ENCODE results near the gene SLC27A1.
"Not testable (repeated sequence)": the region's sequence is repeated elsewhere in the genome, so short reads cannot be mapped to it uniquely, and the experiment has no call there.

The SLC27A1 gene

DNA sequence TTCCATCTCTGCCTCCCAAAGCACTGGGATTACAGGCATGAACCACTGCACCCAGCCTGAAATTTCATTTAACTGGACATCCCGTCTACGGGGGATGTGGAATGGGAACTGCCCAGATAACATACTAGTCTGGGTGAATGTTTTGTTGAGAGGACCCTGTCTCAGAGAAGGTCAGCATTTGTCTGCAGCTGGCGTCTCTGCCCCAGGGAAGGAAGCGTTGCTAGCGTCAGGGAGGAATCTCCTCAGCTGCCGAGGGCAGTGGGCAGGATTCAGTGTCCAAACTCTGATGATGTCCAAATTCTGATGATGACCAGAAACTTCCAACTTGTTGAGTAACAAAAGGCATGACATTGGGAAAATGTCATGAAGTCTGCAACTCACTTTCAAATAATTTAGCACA lies 12.7 kb upstream of the SLC27A1 start:
- no peak for DNase-seq

GRCh38 chr19:17458970-17459369 lies 11.4 kb upstream of the SLC27A1 start:
- DNase-seq, result no peak

DNA sequence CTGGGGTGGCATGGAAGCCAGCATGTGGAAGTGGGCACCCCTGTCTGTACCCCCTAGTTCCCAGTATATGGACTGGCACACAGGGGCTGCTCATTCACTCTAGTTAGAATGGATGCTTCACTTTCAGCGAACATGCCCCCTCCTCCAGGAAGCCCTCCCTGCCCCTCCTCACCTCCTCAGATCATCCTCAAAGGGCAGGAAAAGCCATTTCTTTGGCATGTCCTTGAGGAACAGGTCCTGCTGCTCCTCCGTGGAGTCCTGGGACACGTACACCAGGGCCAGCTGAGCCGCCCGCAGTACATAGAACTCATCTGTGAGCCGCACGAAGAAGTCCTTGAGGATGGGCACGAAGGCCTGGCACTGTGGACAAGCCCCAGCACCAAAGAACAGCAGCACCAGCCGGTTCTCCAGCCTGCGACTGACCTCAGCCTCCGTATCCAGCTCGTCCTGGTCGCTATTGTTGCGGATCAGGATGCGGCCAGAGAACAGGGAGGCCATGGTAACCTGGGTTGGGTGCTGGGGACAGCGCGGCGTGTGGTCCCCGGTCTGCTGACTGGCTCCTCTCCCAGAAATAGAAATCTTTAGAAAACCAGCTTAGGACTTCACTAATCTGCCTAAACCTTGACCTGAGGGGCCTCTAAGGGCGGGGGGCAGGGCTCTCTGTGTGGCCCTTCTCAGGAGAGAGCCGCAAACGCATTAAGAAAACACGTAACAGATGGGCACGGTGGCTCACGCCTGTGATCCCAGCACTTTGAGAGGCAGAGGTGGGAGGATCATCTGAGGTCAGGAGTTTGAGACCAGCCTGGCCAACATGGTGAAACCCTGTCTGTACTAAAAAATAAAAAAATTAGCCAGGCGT lies 9.7 kb upstream of the SLC27A1 start, which contains the start of gene NXNL1:
TSS of gene NXNL1 (minus strand) at position 555 of the 859 bp plus-strand sequence. CDS start at position 498, 57 bp downstream.
- DNase-seq, result no peak

DNA sequence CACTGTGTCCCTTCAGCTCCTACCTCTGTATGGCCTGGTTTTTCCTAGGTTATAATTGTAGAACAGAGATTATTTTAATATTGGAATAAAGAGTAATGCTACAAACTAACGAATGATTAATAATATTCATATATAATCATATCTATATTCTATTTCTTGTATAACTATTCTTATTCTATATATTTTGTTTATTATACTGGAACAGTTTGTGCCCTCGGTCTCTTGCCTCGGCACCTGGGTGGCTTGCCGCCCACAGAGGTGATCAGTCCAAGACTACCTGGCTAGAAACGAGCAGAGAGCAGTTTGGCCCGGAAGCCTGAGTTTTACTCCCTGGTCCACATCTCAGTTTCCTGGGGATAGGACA lies 3.9 kb upstream of the SLC27A1 start:
- DNase-seq, result no peak

DNA sequence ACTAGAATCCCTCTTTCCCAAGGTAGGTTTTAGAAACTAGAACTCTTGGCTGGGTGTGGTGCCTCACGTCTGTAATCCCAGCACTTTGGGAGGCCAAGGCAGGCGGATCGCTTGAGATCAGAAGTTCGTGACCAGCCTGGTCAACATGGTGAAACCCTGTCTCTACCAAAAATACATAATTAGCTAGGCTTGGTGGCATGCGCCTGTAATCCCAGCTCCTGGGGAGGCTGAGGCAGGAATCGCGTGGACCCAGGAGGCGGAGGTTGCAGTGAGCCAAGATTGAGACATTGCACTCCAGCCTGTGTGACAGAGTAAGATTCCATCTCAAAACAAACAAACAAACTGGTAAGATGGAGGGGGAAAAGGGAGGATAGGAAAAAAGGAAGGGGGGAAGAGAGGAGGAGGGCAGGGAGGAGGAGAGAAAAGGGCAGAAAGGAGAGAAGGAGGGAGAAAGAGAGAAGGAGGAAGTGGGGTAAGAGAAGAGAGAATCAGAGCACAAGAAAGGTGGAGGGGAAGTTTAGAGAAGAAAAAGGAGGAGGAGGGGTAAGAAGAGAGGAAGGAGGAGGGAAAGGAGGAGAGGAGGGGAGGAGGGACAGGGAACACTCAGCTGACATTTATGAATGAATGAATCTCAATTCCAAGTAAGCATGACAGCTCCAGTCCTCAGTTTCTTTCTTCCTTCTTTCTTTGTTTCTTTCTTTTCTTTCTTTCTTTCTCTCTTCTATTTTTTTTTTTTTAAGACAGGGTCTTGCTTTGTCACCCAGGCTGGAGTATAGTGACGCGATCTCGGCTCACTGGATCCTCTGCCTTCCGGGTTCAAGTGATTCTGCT lies 2.6 kb upstream of the SLC27A1 start:
- DNase-seq, result no peak

DNA sequence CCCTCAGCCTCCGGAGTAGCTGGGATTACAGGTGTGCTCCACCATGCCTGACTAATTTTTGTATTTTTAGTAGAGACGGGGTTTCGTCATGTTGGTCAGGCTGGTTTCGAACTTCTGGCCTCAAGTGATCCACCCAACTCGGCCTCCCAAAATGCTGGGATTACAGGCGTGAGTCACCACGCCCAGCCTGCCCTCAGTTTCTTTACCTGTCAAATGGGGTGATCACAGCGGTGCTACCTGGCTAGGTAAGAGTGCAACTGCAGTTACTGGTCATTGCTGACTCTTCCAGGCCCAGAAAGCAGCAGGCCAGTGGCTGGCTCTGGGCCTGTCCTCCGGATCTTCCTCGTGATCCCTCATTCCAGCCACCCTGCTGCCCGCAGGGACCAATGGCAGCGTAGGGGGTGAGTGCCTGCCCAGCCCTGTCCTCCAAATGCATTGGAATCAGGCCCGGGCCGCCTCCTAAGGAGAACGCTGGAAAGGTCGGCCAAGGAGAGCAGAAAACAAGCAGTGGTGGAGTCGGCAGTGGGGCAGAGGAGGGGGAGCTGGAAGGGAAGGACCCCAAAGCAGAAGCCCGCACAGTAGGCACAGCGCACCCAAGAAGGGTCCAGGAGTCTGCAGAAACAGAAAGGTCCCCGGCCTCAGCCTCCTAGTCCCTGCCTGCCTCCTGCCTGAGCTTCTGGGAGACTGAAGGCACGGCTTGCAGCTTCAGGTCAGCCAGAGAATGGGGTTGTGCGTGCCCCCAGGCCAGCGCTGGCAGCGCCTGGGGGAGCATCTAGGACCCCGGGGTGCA lies 1.8 kb upstream of the SLC27A1 start:
- no peak for DNase-seq

GRCh38 chr19:17469092-17469480 lies 1.2 kb upstream of the SLC27A1 start:
- no peak for DNase-seq

- DNase-seq, result peak; percentile 88
Observed at GRCh38 chr19:17469481-17470067, 750 bp upstream of the SLC27A1 start.

DNA sequence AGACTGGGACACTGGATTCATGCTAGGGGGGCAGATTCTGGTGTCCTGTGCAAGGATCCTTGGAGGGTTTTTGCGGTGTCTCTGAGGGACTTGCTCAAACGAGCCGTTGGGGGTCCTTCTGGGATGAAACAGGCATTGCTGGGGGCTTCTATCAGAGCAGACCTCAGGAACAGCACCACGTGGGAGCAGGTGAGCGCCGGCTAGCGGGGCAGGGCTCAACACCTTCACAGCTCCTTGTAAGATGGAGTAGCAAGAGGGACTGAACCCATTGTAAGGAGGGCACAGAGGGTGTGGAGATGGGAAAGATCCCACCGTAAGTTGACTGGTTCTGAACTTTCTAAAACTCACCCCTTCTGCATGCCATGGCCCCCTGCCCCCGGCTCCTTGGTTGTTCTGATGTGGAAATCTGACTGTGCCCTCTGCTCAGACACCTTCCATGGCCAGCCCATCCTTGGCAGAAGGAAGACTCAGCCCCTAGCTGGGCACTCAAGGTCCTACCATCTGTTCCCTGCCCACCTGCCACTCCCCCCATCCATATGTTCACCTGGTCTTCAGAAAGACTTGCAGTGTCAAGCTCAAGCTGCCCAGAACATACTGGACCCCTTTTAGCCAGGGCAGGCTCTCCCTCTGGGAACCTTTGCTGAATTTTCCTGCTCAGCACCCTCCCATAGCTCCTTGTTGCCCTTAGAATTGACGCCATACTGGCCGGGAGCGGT lies 1.2 kb downstream of the SLC27A1 start:
- no peak for DNase-seq

DNA sequence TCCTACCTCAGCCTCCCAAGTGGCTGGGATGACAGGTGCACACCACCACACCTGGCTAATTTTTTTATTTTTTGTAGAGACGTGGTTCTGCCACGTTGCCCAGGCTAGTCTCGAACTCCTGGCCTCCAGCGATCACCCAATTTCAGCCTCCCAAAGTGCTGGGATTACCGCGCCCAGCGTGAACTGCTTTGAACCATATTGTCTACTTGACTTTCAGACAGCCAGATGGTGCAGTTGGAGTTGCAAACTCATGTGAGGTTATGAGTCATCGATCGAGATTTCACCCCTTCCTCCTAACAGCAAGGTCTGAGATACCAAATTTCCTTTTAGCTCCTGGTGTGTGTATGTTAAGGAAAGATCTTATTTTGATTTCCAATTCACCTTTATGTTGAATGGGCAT lies 2.7 kb downstream of the SLC27A1 start:
- DNase-seq, result no peak

GRCh38 chr19:17475011-17475540 lies 4.8 kb downstream of the SLC27A1 start:
- not testable (repeated sequence) for DNase-seq

DNA sequence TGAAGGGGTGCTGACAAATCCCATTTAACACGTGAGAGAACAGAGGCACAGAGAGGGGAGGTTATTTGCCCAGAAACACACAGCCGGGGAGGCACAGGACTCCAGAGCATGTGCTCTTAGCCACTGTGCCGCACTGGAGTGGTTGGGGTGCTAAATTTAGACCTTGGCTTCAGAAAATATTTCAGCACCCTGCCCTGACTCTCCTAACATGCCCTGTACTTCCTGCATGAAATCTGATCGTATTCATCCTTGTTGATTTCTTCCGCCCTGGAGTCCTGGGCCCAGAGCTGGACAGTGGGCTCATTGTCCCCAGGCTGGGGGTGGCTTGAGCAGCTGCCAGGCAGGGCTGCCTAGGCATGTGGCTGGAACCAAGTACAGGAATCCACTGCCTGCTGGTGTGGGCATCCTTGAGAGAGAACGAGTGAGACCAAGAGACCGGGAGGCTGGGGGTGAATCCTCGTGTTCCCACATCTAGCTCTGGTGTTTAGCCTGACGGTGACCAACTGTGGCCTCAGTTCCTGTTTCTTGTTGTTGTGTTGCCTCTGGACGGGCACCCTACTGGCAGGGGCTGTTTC lies 5.3 kb downstream of the SLC27A1 start:
- no peak for DNase-seq

DNA sequence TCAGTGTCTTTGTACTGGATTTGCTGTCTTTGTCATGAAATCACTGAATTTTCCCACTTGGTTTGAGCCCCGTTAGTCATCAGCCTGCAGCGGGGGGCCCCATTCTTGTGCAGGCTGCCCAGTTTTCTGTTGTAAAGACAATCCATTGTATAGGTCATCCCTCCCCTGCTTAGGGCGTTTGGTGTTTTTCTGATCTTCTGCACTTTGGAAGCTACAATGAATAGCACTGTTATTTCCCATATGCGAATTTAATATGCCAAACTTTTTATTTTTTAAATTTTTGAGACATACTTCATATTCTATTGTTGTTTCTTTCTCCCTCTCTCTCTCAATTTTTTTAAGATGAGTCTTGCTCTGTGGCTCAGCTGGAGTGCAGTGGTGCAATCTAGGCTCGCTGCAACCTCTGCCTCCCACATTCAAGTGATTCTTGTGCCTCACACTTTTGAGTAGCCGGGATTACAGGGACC lies 9.0 kb downstream of the SLC27A1 start:
- DNase-seq, result no peak

GRCh38 chr19:17481986-17482385 lies 11.7 kb downstream of the SLC27A1 start:
- no peak for DNase-seq

DNA sequence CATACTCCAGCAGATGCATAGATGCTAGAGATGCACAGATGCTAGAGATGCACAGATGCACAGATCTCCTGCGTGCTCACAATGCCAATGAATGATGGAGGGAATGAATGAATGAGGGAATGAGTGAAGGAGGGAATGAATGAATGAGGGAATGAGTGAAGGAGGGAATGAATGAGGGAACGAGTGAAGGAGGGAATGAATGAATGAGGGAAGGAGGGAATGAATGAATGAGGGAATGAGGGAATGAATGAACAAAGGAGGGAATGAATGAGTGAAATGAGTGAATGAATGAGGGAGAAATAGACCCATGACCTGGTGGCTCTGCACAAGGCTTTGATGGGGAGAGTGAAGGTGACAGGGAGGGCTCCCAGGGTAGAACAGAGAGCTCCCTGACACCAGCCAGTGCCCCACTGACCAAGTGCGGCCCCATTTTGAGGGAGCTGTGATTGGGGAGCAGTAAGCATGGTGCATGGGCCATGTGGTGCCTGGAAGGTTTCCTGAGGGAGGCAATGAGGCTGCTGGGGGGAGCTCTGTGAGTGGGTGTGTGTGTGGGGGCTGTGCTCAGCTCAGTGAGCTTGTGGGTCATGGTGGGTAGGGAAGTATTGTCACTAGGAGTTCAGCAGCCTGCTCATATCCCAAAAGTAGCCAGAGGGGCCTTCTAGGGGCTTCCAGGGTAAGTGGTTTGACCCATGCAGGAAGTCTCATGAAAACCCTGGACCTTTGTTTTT lies 12.7 kb downstream of the SLC27A1 start:
- DNase-seq, result no peak

DNA sequence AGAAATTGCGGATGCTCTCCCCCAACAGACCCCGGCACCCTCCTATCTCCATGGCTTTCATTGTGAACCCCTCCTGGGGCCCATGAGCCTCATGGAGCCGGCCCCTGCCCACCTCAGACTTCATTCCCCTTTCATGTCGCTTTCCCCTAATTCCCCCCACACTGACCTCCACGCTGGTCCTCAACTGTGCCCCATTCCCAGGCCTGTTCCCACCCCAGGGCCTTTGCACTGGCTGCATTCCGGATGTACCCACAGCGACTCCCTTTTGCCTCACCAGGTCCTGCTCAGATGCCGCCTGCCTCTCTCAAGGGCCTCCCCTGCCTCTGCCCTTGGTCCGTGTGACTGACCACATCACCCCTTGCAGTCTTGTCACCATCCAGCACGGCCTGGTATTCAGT lies 13.3 kb downstream of the SLC27A1 start:
- no peak for DNase-seq

- no peak for DNase-seq
Observed at GRCh38 chr19:17484520-17485185, 14.3 kb downstream of the SLC27A1 start.

DNA sequence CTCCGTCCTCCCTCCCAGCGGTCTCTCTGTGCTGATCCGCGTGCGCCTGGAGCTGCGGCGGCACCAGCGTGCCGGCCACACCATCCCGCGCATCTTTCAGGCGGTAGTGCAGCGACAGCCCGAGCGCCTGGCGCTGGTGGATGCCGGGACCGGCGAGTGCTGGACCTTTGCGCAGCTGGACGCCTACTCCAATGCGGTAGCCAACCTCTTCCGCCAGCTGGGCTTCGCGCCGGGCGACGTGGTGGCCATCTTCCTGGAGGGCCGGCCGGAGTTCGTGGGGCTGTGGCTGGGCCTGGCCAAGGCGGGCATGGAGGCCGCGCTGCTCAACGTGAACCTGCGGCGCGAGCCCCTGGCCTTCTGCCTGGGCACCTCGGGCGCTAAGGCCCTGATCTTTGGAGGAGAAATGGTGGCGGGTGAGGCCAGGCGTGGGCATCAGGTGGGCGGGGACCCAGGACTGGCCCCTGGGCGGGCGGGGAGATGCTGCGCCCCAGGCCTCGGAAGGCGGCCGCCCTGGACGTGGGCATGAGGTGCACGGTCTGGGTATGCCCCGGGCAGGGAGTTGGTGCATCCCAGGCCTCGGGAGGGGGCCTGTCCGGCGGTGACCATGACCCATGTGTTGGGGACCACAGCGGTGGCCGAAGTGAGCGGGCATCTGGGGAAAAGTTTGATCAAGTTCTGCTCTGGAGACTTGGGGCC lies 16.4 kb downstream of the SLC27A1 start:
- DNase-seq, result no peak

All from kidney glomerular epithelial cell (primary cell).